ENCODE measurements around the gene ARPP19.

The ARPP19 gene

GRCh38 chr15:52528564-52529340 lies 40.1 kb downstream of the ARPP19 start, which contains the start of gene MYO5A:
Gene MYO5A (minus strand): TSS chr15:52528880. CDS start chr15:52528806, 74 bp downstream.
- Histone ChIP-seq H3K79me1 (ENCODE audit: low read length) (peaks cover 9% of the 10 kb centered on the region), H4K12ac (ENCODE audit: low read depth, low read length) (peak within 1 kb of the TSS; percentile 59), H3K4me1 (ENCODE audit: control insufficient read depth in 1 of 2, insufficient read depth in 2 of 2, low read length in 2 of 2) (peaks cover 0 to 2% of the 10 kb centered on the region in 2 experiments), H3K18ac (ENCODE audit: low read length) (peak within 1 kb of the TSS; percentile 38), H3K14ac (ENCODE audit: low read length) (peak within 1 kb of the TSS; percentile 73), H3K27me3 (ENCODE audit: insufficient read depth, low read length) (peaks cover 14% of the 10 kb centered on the region), H3K4ac (ENCODE audit: low read depth, low read length) (no peak within 1 kb of the TSS), H2BK5ac (ENCODE audit: low read depth, low read length, poor library complexity) (no peak within 1 kb of the TSS), H3K23ac (ENCODE audit: low read length) (no peak within 1 kb of the TSS), H2BK120ac (ENCODE audit: insufficient read depth, low read length, poor library complexity) (peak within 1 kb of the TSS; percentile 64), H2AK5ac (ENCODE audit: low read length) (no peak within 1 kb of the TSS), H3K9me3 (ENCODE audit: insufficient read depth, low read depth, low read length) (no peaks in the 10 kb centered on the region), H2AFZ (ENCODE audit: insufficient read depth, low read length, poor library complexity) (peak within 1 kb of the TSS; percentile 85), H4K8ac (ENCODE audit: low read depth, low read length) (peak within 1 kb of the TSS; percentile 72), H3K9ac (ENCODE audit: low read length) (peak within 1 kb of the TSS; percentile 78), H3K4me2 (ENCODE audit: low read length) (peak within 1 kb of the TSS; percentile 99), H3K27ac (ENCODE audit: low read depth, low read length) (no peak within 1 kb of the TSS), H3K4me3 (ENCODE audit: low read depth, low read length) (peak within 1 kb of the TSS; percentile 80), H4K91ac (ENCODE audit: low read depth, low read length) (peak within 1 kb of the TSS; percentile 29), H2BK12ac (ENCODE audit: low read length) (no peak within 1 kb of the TSS), H3K79me2 (ENCODE audit: control insufficient read depth, insufficient read depth, low read length, poor library complexity) (peaks cover 3% of the 10 kb centered on the region), H3K36me3 (ENCODE audit: control insufficient read depth in 1 of 2, insufficient read depth in 2 of 2, low read length in 2 of 2) (no peaks in the 10 kb centered on the region)
- WGBS (ENCODE audit: extremely low coverage, insufficient coverage, insufficient read length): no CpG with 5 or more reads among the region's 103 CpGs
- DNase-seq: peak; percentile 43 to 69

GRCh38 chr15:52527911-52528563 lies 40.8 kb downstream of the ARPP19 start:
- Histone ChIP-seq H3K9ac (ENCODE audit: low read length) (peak overlapping the region; percentile 78), H4K12ac (ENCODE audit: low read depth, low read length) (peak overlapping the region; percentile 32), H3K4me3 (ENCODE audit: low read depth, low read length) (peak overlapping the region; percentile 80), H3K27ac (ENCODE audit: low read depth, low read length) (no peak overlapping the region), H3K23ac (ENCODE audit: low read length) (no peak overlapping the region), H4K8ac (ENCODE audit: low read depth, low read length) (peak overlapping the region; percentile 72), H2AFZ (ENCODE audit: insufficient read depth, low read length, poor library complexity) (peak overlapping the region; percentile 80), H3K79me1 (ENCODE audit: low read length) (peaks cover 9% of the 10 kb centered on the region), H3K9me3 (ENCODE audit: insufficient read depth, low read depth, low read length) (no peaks in the 10 kb centered on the region), H3K27me3 (ENCODE audit: insufficient read depth, low read length) (peaks cover 14% of the 10 kb centered on the region), H3K18ac (ENCODE audit: low read length) (peak overlapping the region; percentile 38), H2BK5ac (ENCODE audit: low read depth, low read length, poor library complexity) (no peak overlapping the region), H2AK5ac (ENCODE audit: low read length) (no peak overlapping the region), H3K4me2 (ENCODE audit: low read length) (peak overlapping the region; percentile 99), H3K79me2 (ENCODE audit: control insufficient read depth, insufficient read depth, low read length, poor library complexity) (peaks cover 3% of the 10 kb centered on the region), H3K36me3 (ENCODE audit: control insufficient read depth in 1 of 2, insufficient read depth in 2 of 2, low read length in 2 of 2) (no peaks in the 10 kb centered on the region), H4K91ac (ENCODE audit: low read depth, low read length) (peak overlapping the region; percentile 29), H2BK12ac (ENCODE audit: low read length) (no peak overlapping the region), H3K4me1 (ENCODE audit: control insufficient read depth in 1 of 2, insufficient read depth in 2 of 2, low read length in 2 of 2) (peaks cover 0 to 2% of the 10 kb centered on the region in 2 experiments), H3K4ac (ENCODE audit: low read depth, low read length) (no peak overlapping the region), H2BK120ac (ENCODE audit: insufficient read depth, low read length, poor library complexity) (peak overlapping the region; percentile 41), H3K14ac (ENCODE audit: low read length) (peak overlapping the region; percentile 22)
- no CpG with 5 or more reads among the region's 32 CpGs for WGBS (ENCODE audit: extremely low coverage, insufficient coverage, insufficient read length)
- DNase-seq: peak; percentile 2 to 25

GRCh38 chr15:52527196-52527910 lies 41.5 kb downstream of the ARPP19 start:
- Histone ChIP-seq H3K18ac (ENCODE audit: low read length) (no peak overlapping the region), H2BK12ac (ENCODE audit: low read length) (no peak overlapping the region), H2AFZ (ENCODE audit: insufficient read depth, low read length, poor library complexity) (no peak overlapping the region), H2BK120ac (ENCODE audit: insufficient read depth, low read length, poor library complexity) (no peak overlapping the region), H3K4ac (ENCODE audit: low read depth, low read length) (no peak overlapping the region), H3K9ac (ENCODE audit: low read length) (no peak overlapping the region), H2AK5ac (ENCODE audit: low read length) (no peak overlapping the region), H3K36me3 (ENCODE audit: control insufficient read depth in 1 of 2, insufficient read depth in 2 of 2, low read length in 2 of 2) (no peaks in the 10 kb centered on the region), H4K8ac (ENCODE audit: low read depth, low read length) (no peak overlapping the region), H2BK5ac (ENCODE audit: low read depth, low read length, poor library complexity) (no peak overlapping the region), H3K27ac (ENCODE audit: low read depth, low read length) (no peak overlapping the region), H4K12ac (ENCODE audit: low read depth, low read length) (no peak overlapping the region), H3K14ac (ENCODE audit: low read length) (no peak overlapping the region), H3K4me2 (ENCODE audit: low read length) (peak overlapping the region; percentile 99), H3K4me3 (ENCODE audit: low read depth, low read length) (no peak overlapping the region), H3K27me3 (ENCODE audit: insufficient read depth, low read length) (peaks cover 14% of the 10 kb centered on the region), H3K4me1 (ENCODE audit: control insufficient read depth in 1 of 2, insufficient read depth in 2 of 2, low read length in 2 of 2) (peaks cover 0 to 2% of the 10 kb centered on the region in 2 experiments), H3K79me1 (ENCODE audit: low read length) (peaks cover 9% of the 10 kb centered on the region), H4K91ac (ENCODE audit: low read depth, low read length) (no peak overlapping the region), H3K23ac (ENCODE audit: low read length) (no peak overlapping the region), H3K9me3 (ENCODE audit: insufficient read depth, low read depth, low read length) (no peaks in the 10 kb centered on the region), H3K79me2 (ENCODE audit: control insufficient read depth, insufficient read depth, low read length, poor library complexity) (peaks cover 3% of the 10 kb centered on the region)
- no peak for DNase-seq
- WGBS (ENCODE audit: extremely low coverage, insufficient coverage, insufficient read length): no CpG with 5 or more reads among the region's 7 CpGs
